MCF 10A (cell line): ENCODE measurements around the gene TUB. TPM values are rescaled to one million over a fixed set of nuclear protein-coding genes. Genes with fewer than 3 reads are reported as not detected.

Experiments used
- BruUV-seq: library from RNA; stranded (reverse); fragments of 400-500 nt; replicated peaks from 2 replicates; lab custom pipeline; 2021; lab: Mats Ljungman, UMichigan
- CTCF ChIA-PET: fragments of 300-600 bp; sonication (Branson Sonifier 250); formaldehyde crosslinking; extraction: SDS; loops from one replicate; lab custom pipeline; 2021; ENCODE audit warnings: antibody characterized with exemption, inconsistent platforms; lab: Yijun Ruan, JAX
- POLR2A ChIA-PET: fragments of 300-600, 350-650 bp; sonication (Branson Sonifier 250); formaldehyde crosslinking; extraction: SDS; loops from one replicate; lab custom pipeline; 2020; ENCODE audit warnings: antibody characterized with exemption, inconsistent platforms; lab: Yijun Ruan, JAX
- DNase-seq: peaks from one replicate; pipeline ENCODE4 v3.0.0-alpha.2; 2018; ENCODE audit not compliant: unreplicated experiment
- H3K27ac Mint-ChIP-seq: one replicate; pipeline ENCODE4 v1.8.0; 2022; ENCODE audit warnings: mild to moderate bottlenecking, low read depth, mixed read lengths; ENCODE audit not compliant: unreplicated experiment
- H3K27me3 Mint-ChIP-seq: one replicate; pipeline ENCODE4 v1.8.0; 2022; ENCODE audit warnings: mixed read lengths; ENCODE audit not compliant: insufficient read depth, unreplicated experiment
- H3K36me3 Mint-ChIP-seq: one replicate; pipeline ENCODE4 v1.8.0; 2022; ENCODE audit warnings: mild to moderate bottlenecking, moderate library complexity, mixed read lengths; ENCODE audit not compliant: insufficient read depth, unreplicated experiment
- H3K4me1 Mint-ChIP-seq: one replicate; pipeline ENCODE4 v1.8.0; 2022; ENCODE audit warnings: mixed read lengths; ENCODE audit not compliant: insufficient read depth, unreplicated experiment
- H3K4me3 Mint-ChIP-seq: one replicate; pipeline ENCODE4 v1.8.0; 2022; ENCODE audit warnings: mild to moderate bottlenecking, moderate library complexity, mixed read lengths; ENCODE audit not compliant: unreplicated experiment
- H3K9me3 Mint-ChIP-seq: one replicate; pipeline ENCODE4 v1.8.0; 2022; ENCODE audit warnings: mixed read lengths; ENCODE audit not compliant: unreplicated experiment
- intact Hi-C: fragments of 100-400 bp; cut with micrococcal nuclease; formaldehyde crosslinking; loops from 2 replicates; pipeline ENCODE4 v1.14.1; 2022
- total RNA-seq: library from RNA; stranded (reverse); gene quantifications from 2 replicates; pipeline ENCODE4 v1.2.3, GENCODE V29; 2022
- TF ChIP-seq, protein P1 (sequence below): fragments of 200-600 bp; IDR thresholded peaks from one replicate; pipeline ENCODE4 v1.8.0; 2022; ENCODE audit warnings: antibody characterized with exemption, mild to moderate bottlenecking; ENCODE audit not compliant: unreplicated experiment

TUB gene
- total RNA-seq, 1 experiment from 2014 or later, result 1.4 TPM

DNA sequence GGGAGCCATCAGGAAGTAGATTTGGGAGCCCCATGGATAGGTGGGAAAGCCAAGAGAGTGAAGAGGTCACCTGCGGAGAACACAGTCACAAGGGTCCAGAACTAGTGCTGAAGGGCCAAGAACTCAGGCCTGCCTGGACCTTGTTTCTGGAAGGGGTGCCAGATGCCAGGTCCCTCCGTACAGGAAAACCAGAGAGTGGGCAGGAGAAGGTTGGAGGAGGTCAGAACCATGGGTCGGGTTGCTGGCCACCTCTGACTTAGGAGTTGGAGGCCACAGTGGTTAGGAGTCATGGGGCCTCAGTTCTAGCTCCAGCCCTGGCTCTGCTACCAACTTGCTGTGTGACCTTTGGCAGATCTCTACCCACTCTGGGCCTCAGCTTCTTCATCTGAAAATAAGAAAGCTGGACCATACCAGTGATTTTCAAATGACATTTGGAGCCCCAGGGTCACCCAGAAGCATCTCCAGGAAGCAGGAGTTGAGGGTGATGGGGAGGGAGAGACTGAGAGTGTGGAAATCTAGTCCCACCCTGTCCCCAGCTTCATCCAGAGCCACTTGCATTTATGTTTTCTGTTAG, 20.8 kb upstream of the TUB start:
- BruUV-seq, result no TSS peak
- Mint-ChIP-seq H3K27ac (no peak overlapping the region), H3K9me3 (no peaks in the 10 kb centered on the region), H3K36me3 (no peaks in the 10 kb centered on the region), H3K4me3 (no peak overlapping the region), H3K27me3 (no peaks in the 10 kb centered on the region), H3K4me1 (peaks cover 8% of the 10 kb centered on the region)
- ChIA-PET CTCF (interaction anchor here (0.6 to 1.1 kb wide), 6 partner anchors 21 to 527 kb away, joined by 3 to 5 read pairs (median 3); no protein-coding TSS in a partner anchor), POLR2A (no interaction called here)
- no peak for DNase-seq
- intact Hi-C loops, result no loop called here
- TF ChIP-seq, protein P1, sequence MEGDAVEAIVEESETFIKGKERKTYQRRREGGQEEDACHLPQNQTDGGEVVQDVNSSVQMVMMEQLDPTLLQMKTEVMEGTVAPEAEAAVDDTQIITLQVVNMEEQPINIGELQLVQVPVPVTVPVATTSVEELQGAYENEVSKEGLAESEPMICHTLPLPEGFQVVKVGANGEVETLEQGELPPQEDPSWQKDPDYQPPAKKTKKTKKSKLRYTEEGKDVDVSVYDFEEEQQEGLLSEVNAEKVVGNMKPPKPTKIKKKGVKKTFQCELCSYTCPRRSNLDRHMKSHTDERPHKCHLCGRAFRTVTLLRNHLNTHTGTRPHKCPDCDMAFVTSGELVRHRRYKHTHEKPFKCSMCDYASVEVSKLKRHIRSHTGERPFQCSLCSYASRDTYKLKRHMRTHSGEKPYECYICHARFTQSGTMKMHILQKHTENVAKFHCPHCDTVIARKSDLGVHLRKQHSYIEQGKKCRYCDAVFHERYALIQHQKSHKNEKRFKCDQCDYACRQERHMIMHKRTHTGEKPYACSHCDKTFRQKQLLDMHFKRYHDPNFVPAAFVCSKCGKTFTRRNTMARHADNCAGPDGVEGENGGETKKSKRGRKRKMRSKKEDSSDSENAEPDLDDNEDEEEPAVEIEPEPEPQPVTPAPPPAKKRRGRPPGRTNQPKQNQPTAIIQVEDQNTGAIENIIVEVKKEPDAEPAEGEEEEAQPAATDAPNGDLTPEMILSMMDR, result no peak

DNA sequence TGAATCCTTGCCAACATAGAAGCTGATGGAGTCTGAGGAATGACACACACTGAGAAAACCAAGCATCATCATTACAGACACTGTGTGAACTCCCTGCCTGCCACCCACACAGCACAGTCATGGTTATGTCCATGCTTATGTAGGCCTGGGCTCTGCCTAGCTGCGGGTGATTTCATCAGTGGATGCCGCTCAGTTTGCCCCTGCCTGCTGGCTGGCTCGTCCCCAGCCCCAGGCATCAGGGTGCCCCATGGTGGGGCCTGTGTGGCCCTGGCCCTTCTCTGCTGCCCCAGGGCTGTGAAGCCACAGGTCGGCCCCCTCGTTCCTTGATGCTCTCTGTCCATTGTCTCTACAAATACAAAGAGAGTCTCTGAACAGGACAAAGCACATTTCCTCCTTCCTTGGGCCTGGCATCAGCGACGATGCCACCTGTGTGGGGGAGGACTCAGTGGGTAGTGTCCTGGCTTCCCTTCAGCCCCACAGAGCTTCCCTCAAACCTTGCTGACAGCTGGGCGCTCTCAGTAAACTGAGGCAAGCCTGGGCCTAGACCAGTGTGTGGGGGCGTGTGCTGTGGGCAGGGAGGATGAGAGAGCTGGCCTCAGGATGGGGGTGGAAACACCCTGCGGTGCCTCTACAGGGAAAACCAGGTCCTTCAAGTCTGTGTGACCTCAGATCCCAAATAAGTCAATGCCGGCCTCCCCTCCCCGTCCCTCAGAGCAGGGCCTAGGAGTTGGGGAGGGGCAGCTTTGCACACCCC, 20.0 kb upstream of the TUB start:
- CTCF ChIA-PET, result interaction anchor here (0.8 to 1.4 kb wide), 4 partner anchors 27 to 119 kb away, joined by 3 to 6 read pairs (median 4); no protein-coding TSS in a partner anchor
- no peak for DNase-seq
- Mint-ChIP-seq H3K4me3 (no peak overlapping the region), H3K36me3 (no peaks in the 10 kb centered on the region), H3K27me3 (no peaks in the 10 kb centered on the region), H3K4me1 (peaks cover 8% of the 10 kb centered on the region), H3K27ac (no peak overlapping the region), H3K9me3 (no peaks in the 10 kb centered on the region)
- POLR2A ChIA-PET, result no interaction called here
- TF ChIP-seq, protein P1, result no peak
- intact Hi-C loops, result no loop called here
- no TSS peak for BruUV-seq

DNA sequence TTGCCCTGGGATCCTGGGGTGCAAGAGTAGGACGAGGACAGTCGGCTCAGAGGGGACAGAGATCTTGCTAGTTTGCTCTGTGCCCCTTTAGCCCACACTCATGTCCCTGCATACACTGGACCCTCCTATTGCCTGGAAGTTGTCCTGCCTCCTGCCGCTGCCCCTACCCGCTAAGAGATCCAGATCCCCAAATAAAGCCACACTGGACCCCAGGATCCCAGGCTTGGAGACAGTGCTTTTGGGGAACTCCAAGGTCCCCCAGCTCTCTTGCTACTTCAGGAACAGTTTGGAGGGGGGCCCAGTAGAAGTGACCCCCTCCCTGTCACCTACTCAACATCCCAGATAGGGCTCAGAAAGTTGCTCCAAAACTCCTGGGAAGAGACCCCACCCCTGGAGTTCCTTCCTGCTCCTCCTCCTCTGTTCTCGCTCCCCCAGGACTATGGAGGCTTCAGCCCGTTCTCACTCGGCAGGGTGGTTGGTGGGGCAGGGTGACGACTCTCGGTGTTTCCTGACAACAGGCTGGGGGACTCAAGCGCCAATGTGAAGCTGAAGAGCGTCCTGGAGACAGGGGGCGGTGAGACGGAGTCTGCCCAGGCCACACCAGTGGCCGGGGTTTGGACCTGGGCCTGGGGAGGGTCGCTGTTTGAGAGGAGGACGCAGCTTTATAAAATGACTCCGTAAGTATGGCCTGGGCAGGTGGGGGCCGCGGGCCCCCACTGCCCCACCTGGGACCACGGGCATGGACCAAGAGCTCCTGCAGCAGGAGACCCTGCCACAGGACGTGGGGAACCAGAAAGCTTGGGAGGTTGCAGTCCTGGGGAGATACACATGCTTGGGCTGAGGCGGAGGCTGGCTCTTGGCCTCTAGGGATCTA, 19.2 kb upstream of the TUB start:
- Mint-ChIP-seq H3K36me3 (no peaks in the 10 kb centered on the region), H3K27me3 (no peaks in the 10 kb centered on the region), H3K4me3 (no peak overlapping the region), H3K4me1 (peaks cover 2% of the 10 kb centered on the region), H3K9me3 (no peaks in the 10 kb centered on the region), H3K27ac (no peak overlapping the region)
- POLR2A ChIA-PET, result no interaction called here
- CTCF ChIA-PET, result interaction anchor here (0.7 to 1.4 kb wide), 4 partner anchors 29 to 118 kb away, joined by 3 to 6 read pairs (median 4); no protein-coding TSS in a partner anchor
- intact Hi-C loops, result no loop called here
- TF ChIP-seq, protein P1, result no peak
- BruUV-seq, result no TSS peak
- no peak for DNase-seq
